GM12878 (cell line): ENCODE data around the gene PTCH2.

Experiments
- BMI1 ChIP-seq: fragments of 450-650 bp; IDR thresholded peaks from 2 replicates; pipeline ENCODE4 v1.6.1; 2016; ENCODE audit warnings: mild to moderate bottlenecking, moderate library complexity, borderline replicate concordance
- FOXM1 ChIP-seq: IDR thresholded peaks from 2 replicates; pipeline ENCODE4 v1.6.1; 2012; ENCODE audit warnings: low read depth, mild to moderate bottlenecking, inconsistent platforms, low read length, moderate library complexity
- JUNB ChIP-seq: IDR thresholded peaks from 2 replicates; pipeline ENCODE4 v1.6.1; 2016; ENCODE audit warnings: antibody characterized with exemption, mild to moderate bottlenecking
- REST ChIP-seq: IDR thresholded peaks from 2 replicates; pipeline ENCODE4 v1.6.1; 2012; ENCODE audit warnings: mild to moderate bottlenecking, low read depth, low read length
- ZBTB33 ChIP-seq: fragments of 450-650 bp; IDR thresholded peaks from 2 replicates; pipeline ENCODE4 v1.6.1; 2017; ENCODE audit warnings: mild to moderate bottlenecking

GRCh38 chr1:44775078-44775929 lies 67.7 kb downstream of the PTCH2 start, which contains the start of gene RPS8:
- TF ChIP-seq REST: peak; percentile 26; the same call in 1 of the 2 replicates
- no peak for TF ChIP-seq BMI1
- TF ChIP-seq FOXM1: 0 out of 2 replicates have a peak, but pooled peaks have one; percentile 78
- 0 out of 2 replicates have a peak, but pooled peaks have one; percentile 3 for TF ChIP-seq JUNB
- TF ChIP-seq ZBTB33: no peak
